GM21576 (cell line): ENCODE measurements around the gene SLC24A4.

Source experiments
- ATAC-seq: cut with Tn5 transposase; IDR thresholded peaks from one replicate; pipeline ENCODE4 v1.9.1; 2021; ENCODE audit warnings: mild to moderate bottlenecking, moderate library complexity; ENCODE audit not compliant: unreplicated experiment

The SLC24A4 gene

GRCh38 chr14:92470215-92470614, 147.2 kb downstream of the SLC24A4 start:
- no peak for ATAC-seq

DNA sequence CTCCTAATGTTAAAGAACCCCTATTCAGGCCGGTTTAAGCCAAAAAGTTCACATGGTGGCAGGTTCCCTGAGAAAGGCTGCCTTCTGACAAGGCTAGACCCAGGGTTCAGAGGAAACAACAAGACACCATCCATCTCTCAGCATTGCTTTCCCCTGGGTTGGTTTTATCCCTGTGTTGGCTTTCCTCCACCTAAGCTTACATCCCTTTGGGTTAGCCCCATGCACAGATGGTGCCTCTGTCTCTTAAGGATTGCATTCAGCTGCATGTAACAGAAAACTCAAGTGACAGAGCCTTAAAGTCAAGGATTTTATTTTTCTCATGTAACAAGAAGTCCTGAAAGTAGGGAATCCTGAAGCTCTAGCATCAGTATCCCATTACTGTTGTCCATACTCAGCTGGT, 147.8 kb downstream of the SLC24A4 start:
- no peak for ATAC-seq

DNA sequence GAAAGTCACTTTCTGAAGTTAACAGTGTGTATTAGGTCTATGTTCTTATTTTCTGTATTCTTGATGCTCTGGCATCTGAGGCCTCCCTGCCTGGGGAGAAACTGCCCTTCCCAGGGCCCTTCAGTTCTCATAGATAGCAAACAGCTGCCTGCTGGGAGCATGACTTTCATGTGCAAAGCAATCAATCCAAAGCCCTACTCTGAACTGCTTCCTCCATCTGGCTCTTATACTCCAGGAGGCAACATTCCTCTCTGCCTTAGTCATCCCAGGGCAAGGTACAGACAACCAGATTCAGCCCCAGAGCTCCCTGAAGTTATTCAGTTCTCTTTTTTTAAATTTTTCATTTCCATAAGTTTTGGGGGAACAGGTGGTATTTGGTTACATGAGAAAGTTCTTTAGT, 149.0 kb downstream of the SLC24A4 start:
- no peak for ATAC-seq

- ATAC-seq = no peak
Observed at GRCh38 chr14:92472860-92473259, 149.9 kb downstream of the SLC24A4 start.

- ATAC-seq = no peak
Observed at GRCh38 chr14:92473261-92473968, 150.4 kb downstream of the SLC24A4 start.

GRCh38 chr14:92473969-92474535, 151.1 kb downstream of the SLC24A4 start:
- no peak for ATAC-seq

- ATAC-seq = no peak
Observed at GRCh38 chr14:92475037-92475436, 152.1 kb downstream of the SLC24A4 start.

- no peak for ATAC-seq
Observed at GRCh38 chr14:92475451-92476187, 152.7 kb downstream of the SLC24A4 start.

DNA sequence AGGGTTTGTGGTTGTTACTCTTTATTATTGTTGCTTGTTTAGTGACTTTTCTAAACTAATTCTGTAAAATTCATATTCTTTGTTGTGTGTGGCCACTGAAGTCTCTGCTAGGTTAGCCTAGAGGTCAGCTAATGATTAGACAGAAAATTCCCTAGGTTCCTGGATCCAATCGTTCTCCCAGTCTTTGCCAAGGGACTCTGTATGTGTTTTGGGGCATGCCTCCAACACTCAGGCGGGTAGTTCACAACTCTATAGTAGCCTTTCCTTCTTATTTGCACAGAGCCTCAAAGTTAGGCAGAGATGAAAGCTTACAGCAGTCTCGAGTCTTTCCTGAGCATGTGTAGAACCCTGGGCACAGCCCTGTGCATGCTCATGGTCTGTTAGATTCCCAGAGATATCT, 157.9 kb downstream of the SLC24A4 start:
- ATAC-seq = no peak

DNA sequence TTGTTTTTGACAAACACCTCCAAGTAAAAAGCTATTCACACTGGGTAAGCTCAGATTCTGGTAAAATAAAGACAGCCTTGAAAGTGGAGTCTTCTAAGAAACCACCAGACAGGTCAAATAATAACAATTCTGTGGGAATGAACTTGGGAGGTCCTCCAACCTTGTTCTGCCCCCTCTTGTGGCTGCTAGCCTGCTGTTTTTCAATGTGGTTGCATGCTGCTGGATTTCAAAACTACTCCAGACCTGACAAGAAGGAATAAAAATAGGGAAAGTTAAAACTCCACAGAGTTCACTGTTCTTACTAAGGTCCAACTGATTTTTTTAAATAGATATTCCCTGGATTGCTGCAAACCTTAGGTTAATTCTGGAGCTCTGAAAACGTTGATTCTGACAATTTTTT, 158.4 kb downstream of the SLC24A4 start:
- no peak for ATAC-seq

- no peak for ATAC-seq
Observed at GRCh38 chr14:92481811-92482555, 159.0 kb downstream of the SLC24A4 start.

DNA sequence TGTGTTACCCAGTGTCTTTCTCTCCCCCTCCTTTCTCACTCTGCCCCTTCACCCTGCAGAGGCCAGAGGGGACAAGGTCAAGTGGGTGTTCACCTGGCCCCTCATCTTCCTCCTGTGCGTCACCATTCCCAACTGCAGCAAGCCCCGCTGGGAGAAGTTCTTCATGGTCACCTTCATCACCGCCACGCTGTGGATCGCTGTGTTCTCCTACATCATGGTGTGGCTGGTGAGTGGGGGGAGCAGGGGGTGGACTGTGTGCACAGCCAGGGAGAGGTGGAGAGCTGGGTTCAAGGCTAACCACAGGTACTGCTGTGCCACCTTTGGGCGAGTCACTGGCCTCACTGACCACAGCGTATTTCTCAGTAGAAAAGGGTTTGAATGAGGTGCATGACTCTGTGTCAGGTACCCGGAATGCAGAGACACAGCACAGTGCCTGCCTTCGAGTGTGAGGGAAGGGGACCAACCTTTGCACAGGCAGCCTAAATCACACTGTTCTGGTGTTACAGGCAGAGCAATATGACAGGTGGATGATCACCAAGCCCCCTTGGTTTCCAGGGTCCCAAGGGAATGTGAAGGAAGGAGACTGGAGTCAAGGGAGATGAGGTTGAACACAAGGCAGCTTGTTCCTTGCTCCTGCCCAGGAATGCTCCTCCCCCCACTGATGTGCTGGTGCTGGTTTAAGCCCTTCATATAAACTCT, 159.8 kb downstream of the SLC24A4 start:
- ATAC-seq = no peak

DNA sequence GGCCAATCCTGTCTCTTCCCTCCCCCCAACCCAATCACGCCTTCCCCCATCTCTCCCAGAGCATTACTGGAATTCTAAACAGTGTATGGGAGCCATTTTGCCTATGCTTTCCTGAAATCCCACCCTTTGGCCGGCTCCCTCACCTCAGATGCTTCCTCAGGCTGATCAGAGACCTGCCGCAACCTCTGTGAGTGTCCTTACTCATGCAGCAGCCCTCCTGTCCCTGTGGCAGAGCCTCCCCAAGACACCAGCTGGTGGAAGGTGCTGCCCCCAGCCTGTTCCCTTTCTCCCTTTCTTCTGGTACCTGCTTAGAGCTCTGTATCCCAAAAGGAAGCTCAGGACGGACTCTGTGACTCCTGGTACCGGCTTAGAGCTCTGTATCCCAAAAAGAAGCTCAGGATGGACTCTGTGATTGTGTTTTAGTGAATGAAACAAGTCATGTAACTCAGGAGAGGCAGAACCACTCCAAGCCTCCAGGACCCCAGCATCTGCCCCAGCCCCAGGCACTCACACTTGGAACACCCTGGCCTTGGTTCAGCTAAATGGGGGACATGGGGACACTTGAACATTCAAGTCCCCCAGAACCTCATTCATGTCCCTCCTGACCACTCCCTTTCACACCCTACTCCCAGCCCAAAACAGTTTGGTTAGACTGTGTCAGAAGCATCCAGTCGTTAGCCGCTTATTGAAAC, 161.3 kb downstream of the SLC24A4 start:
- no peak for ATAC-seq

GRCh38 chr14:92486881-92487280, 163.9 kb downstream of the SLC24A4 start:
- no peak for ATAC-seq

- ATAC-seq = no peak
Observed at GRCh38 chr14:92487513-92488133, 164.7 kb downstream of the SLC24A4 start.

- ATAC-seq = no peak
Observed at GRCh38 chr14:92489394-92490238, 166.7 kb downstream of the SLC24A4 start.

GRCh38 chr14:92490239-92490959, 167.4 kb downstream of the SLC24A4 start:
- ATAC-seq = no peak

DNA sequence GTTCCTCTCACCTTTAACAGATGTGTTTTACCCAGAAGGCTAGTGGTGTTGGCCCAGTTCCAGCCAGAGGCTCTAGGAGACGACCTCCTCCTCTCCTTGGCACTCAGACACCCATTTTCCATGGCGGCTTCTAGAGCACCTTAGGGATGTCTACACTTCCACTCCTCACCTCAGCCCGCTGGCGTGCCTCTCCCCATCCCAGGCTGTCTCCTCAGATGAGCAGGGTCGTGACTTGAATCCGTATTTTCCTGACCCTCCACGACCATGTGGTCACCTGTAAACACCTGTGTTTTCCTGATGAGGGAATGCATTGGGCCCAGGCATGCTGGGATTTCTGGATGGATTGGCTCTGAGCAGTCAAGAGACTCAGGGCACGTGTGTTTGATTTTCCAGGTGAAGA, 168.8 kb downstream of the SLC24A4 start:
- no peak for ATAC-seq
